Measurements from ENCODE around the gene ABCG4.

Gene ABCG4

DNA sequence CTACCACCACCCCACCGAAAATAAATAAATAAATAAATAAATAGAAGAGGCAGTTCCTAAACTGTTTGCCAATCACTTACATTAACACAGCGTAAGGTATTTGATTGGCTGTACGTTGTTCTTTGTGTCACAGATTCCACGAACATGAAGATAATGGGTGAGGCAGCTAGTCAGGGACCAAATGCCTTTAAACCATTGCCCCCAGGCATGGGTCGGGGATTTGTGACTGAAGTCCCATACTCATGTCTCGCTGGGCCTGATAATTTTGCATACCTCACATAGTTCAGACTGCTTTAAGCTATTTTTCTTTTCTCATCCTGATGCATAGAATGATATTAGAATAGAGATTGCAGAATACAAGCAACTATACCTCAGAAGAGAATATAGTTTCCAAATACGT, 53.7 kb downstream of the ABCG4 start:
- DNase-seq (ENCODE audit: insufficient read length, low spot score) (no peak), FAIRE-seq (no peak)
- TF ChIP-seq, protein P1, sequence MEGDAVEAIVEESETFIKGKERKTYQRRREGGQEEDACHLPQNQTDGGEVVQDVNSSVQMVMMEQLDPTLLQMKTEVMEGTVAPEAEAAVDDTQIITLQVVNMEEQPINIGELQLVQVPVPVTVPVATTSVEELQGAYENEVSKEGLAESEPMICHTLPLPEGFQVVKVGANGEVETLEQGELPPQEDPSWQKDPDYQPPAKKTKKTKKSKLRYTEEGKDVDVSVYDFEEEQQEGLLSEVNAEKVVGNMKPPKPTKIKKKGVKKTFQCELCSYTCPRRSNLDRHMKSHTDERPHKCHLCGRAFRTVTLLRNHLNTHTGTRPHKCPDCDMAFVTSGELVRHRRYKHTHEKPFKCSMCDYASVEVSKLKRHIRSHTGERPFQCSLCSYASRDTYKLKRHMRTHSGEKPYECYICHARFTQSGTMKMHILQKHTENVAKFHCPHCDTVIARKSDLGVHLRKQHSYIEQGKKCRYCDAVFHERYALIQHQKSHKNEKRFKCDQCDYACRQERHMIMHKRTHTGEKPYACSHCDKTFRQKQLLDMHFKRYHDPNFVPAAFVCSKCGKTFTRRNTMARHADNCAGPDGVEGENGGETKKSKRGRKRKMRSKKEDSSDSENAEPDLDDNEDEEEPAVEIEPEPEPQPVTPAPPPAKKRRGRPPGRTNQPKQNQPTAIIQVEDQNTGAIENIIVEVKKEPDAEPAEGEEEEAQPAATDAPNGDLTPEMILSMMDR (IDR thresholded peaks at IDR 0.05; ENCODE audit: insufficient read depth, missing control alignments): no peak

DNA sequence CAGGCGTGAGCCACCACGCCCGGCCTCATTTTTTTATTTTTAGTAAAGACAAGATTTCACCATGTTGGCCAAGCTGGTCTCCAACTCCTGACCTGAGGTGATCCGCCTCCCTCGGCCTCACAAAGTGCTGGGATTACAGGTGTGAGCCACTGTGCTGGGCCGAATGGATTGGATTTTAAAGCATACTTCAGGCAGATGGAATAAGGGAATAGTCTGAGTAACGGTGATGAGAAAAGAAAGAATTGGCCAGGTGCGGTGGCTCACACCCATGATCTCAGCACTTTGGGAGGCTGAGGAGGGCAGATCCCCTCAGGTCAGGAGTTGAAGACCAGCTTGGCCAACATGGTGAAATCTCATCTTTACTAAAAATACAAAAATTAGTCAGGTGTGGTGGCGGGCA, 55.2 kb downstream of the ABCG4 start:
- FAIRE-seq (no peak), DNase-seq (ENCODE audit: insufficient read length, low spot score) (no peak)
- TF ChIP-seq, protein P1 (IDR thresholded peaks at IDR 0.05; ENCODE audit: insufficient read depth, missing control alignments): no peak

DNA sequence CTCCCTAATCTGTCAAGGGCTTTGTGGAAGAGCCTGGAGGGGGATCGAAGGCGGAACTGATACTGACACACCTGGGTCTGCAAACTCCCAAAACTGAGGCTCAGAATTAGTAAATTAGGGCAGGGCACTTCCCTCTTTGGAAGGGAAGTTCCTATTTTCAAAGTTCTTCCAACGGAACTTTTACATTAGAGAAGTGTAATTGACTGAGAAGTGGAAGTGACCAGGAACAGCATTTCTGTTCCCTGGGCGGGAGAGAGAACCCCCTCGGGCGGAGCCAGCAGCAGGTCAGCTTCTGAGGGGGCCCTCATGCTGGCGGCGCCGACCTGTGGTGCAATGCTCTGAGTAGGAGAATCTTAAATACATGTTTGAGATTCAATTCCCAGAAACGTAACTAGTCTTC, 56.2 kb downstream of the ABCG4 start:
- FAIRE-seq (no peak), DNase-seq (ENCODE audit: insufficient read length, low spot score) (no peak)
- TF ChIP-seq, protein P1 (IDR thresholded peaks at IDR 0.05; ENCODE audit: insufficient read depth, missing control alignments): no peak

DNA sequence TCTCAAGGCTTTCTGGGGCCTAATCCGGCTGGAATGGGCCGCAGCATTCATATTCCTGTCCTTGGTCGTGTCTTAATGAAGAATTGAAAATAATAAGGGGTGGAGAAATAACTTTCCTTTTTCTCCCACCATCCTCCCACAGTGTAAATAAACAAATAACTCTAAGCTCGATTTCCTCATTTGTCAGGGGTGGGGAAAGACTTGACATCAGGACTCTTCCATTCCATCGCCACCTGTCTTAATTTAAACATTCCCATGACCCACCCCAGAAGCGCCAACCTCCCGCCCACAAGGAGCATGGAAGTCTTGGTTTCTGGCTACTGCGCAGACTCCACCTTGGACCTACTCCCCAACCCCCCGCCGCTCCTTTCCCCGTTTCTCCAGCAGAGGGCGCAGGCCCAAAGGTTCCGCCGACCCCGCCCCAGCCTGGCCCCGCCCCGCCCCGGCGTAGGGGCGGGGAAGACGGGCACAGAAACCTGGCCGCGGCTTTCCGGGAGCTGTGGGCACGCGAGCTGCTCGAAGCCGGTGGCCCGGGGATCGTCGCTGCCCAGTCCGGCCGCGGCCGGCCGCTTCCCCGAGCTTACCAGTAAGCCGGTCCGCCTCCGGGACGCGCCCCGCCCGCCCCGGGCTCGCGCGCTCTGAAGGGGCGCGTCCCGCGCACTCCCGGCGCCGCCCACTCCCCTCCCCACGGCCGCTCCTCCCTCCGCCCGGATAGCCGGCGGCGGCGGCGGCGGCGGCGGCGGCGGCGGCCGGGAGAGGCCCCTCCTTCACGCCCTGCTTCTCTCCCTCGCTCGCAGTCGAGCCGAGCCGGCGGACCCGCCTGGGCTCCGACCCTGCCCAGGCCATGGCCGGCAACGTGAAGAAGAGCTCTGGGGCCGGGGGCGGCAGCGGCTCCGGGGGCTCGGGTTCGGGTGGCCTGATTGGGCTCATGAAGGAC, 57.0 kb downstream of the ABCG4 start, which contains the start of gene CBL:
Gene CBL, plus strand, starts transcription at position 766 of the 937 bp plus-strand sequence. Its CDS starts 79 bp downstream, at position 845.
- DNase-seq (ENCODE audit: insufficient read length, low spot score): peak; percentile 96
- no peak for FAIRE-seq
- TF ChIP-seq, protein P1 (IDR thresholded peaks at IDR 0.05; ENCODE audit: insufficient read depth, missing control alignments): peak; percentile 71

DNA sequence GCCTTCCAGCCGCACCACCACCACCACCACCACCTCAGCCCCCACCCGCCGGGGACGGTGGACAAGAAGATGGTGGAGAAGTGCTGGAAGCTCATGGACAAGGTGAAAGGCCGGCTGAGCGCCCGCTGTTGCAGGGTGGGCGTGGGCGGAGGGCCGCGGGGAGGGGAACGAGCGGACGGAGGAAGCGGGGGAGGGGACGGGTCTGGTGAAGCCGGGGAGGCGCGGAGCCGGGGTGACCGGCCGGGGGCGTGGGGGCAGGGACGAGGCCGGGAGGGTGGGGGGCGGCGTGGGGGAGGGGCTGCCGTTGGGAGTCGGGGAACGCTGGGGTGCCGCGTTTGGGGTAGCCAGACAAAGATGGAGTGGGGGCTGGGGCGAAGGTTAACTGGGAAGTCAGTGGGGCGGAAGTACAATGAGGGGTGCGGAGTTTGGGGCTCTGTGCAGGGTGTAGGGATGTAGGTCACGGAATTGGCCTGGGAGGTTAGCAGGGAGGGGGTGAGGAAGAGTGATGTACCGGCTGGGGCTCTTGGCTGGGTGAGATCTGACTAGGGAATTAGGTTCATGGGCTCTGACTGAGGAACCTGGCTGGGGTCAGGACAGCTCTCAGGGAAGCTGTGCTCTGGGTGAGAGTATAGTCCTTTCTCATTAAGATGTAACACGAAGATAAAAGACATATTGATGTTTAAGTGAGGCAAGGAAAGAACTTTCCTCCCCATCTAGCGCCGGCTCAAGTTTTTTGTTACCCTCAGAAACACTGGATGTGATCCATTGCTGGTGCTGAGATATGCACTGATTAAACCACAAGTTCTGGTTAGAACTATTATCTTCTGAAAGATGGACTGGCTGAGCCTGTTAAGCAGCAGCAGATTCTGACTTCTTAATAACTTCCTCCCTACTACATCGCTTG, 57.9 kb downstream of the ABCG4 start:
- TF ChIP-seq, protein P1 (IDR thresholded peaks at IDR 0.05; ENCODE audit: insufficient read depth, missing control alignments): no peak
- FAIRE-seq (no peak), DNase-seq (ENCODE audit: insufficient read length, low spot score) (no peak)

DNA sequence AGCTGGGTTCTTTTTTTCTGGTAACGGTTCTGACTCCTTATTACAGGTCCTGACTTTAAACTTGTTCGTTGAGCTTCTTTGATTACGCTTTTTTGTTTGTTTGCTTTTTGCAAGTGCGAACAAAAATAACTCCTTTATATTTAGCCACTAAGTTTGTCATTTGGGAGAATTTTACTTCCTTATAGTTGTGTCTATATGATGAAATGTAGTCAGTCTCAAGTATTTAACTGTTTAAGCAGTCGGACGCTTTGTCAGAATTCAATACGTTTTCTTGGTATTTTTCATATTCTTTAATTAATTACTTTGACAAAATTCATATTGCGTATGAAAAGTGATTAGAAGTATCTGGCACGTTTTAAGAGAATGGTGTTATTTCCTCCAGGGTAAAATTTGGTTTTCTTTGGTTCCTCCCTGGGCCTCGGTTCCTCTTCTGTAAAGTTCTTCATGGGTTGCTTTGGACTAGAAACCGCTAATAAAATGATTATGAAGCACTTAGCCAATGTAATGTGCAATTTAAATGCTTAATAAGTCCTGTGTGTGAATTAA, 58.6 kb downstream of the ABCG4 start:
- DNase-seq (ENCODE audit: insufficient read length, low spot score) (no peak), FAIRE-seq (no peak)
- TF ChIP-seq, protein P1 (IDR thresholded peaks at IDR 0.05; ENCODE audit: insufficient read depth, missing control alignments): no peak
